GM23338 (cell line): ENCODE measurements around the gene TCP11. TPM values are rescaled to one million over a fixed set of nuclear protein-coding genes. Genes with fewer than 3 reads are reported as not detected.

Experiments used
- ATAC-seq: fragments of 200-7000 bp; cut with Tn5 transposase; 3 replicates; pipeline ENCODE4 v1.9.1; 2020
- DNase-seq: peaks from one replicate; pipeline ENCODE4 v3.0.0-alpha.2; 2015; ENCODE audit warnings: low spot score
- H2AFZ ChIP-seq: fragments of 200-600 bp; sonication (generic); 2 replicates; pipeline ENCODE4 v1.8.0; 2016; ENCODE audit warnings: antibody characterized with exemption, mild to moderate bottlenecking, moderate library complexity
- H3F3A ChIP-seq: fragments of 200-600 bp; sonication (generic); replicated peaks from 2 replicates; pipeline ENCODE4 v1.8.0; 2017; ENCODE audit warnings: antibody characterized with exemption, mixed run types, low read depth
- H3K27ac ChIP-seq: fragments of 200-600 bp; sonication (generic); 2 replicates; pipeline ENCODE4 v1.6.1; 2016; ENCODE audit warnings: low read depth
- H3K27me3 ChIP-seq: fragments of 200-600 bp; sonication (generic); 2 replicates; pipeline ENCODE4 v1.8.0; 2016; ENCODE audit warnings: mild to moderate bottlenecking, mixed run types, moderate library complexity; ENCODE audit not compliant: insufficient read depth
- H3K36me3 ChIP-seq: fragments of 200-600 bp; sonication (generic); 2 replicates; pipeline ENCODE4 v1.8.0; 2016; ENCODE audit warnings: mild to moderate bottlenecking; ENCODE audit not compliant: insufficient read depth
- H3K4me1 ChIP-seq: fragments of 200-600 bp; sonication (generic); 2 replicates; pipeline ENCODE4 v1.8.0; 2016; ENCODE audit warnings: mild to moderate bottlenecking, moderate library complexity; ENCODE audit not compliant: insufficient read depth
- H3K4me2 ChIP-seq: fragments of 200-600 bp; sonication (generic); 2 replicates; pipeline ENCODE4 v1.7.1; 2017; ENCODE audit warnings: mixed run types
- H3K4me3 ChIP-seq: fragments of 200-600 bp; sonication (generic); 2 replicates; pipeline ENCODE4 v1.6.1; 2016; ENCODE audit warnings: mixed run types
- H3K79me2 ChIP-seq: fragments of 200-600 bp; sonication (generic); replicated peaks from 2 replicates; pipeline ENCODE4 v1.8.0; 2017; ENCODE audit warnings: mild to moderate bottlenecking; ENCODE audit not compliant: insufficient read depth
- H3K9me2 ChIP-seq: fragments of 200-600 bp; sonication (generic); 2 replicates; pipeline ENCODE4 v1.8.0; 2017; ENCODE audit not compliant: insufficient read depth
- H4K20me1 ChIP-seq: fragments of 200-600 bp; sonication (generic); replicated peaks from 2 replicates; pipeline ENCODE4 v1.8.0; 2017; ENCODE audit warnings: mild to moderate bottlenecking; ENCODE audit not compliant: insufficient read depth
- H3K27ac Mint-ChIP-seq: 2 replicates; pipeline ENCODE4 v1.8.0; 2020; ENCODE audit warnings: inconsistent platforms, mild to moderate bottlenecking, moderate library complexity, mixed read lengths
- H3K27me3 Mint-ChIP-seq: 3 replicates; pipeline ENCODE4 v1.8.0; 2022; ENCODE audit warnings: low read depth, mild to moderate bottlenecking, moderate library complexity, mixed read lengths, inconsistent platforms; ENCODE audit not compliant: insufficient read depth, poor library complexity
- H3K36me3 Mint-ChIP-seq: 3 replicates; pipeline ENCODE4 v1.8.0; 2021; ENCODE audit warnings: low read depth, mild to moderate bottlenecking, inconsistent platforms, moderate library complexity, mixed read lengths
- H3K4me1 Mint-ChIP-seq: 3 replicates; pipeline ENCODE4 v1.8.0; 2020; ENCODE audit warnings: mild to moderate bottlenecking, inconsistent platforms, mixed read lengths
- H3K4me3 Mint-ChIP-seq: 3 replicates; pipeline ENCODE4 v1.8.0; 2021; ENCODE audit warnings: moderate library complexity, mild to moderate bottlenecking, inconsistent platforms, mixed read lengths
- H3K9me3 Mint-ChIP-seq: 3 replicates; pipeline ENCODE4 v1.8.0; 2020; ENCODE audit warnings: moderate library complexity, mild to moderate bottlenecking, inconsistent platforms, mixed read lengths
- CREB1 ChIP-seq: fragments of 250-450 bp; sonication (Bioruptor Pico); IDR thresholded peaks from 2 replicates; pipeline ENCODE4 v1.5.0; 2020; ENCODE audit warnings: low read depth, mild to moderate bottlenecking, moderate library complexity
- CTCF ChIP-seq, 2 experiments: fragments of 200-600 bp in 1 of 2; sonication (generic) in 1 of 2; conservative IDR thresholded peaks; 2 replicates each; pipeline versions ENCODE4 v1.5.1 to v1.6.1; 2016 to 2017; ENCODE audit warnings: antibody characterized with exemption in 2 of 2, low read depth in 2 of 2, mild to moderate bottlenecking in 2 of 2, moderate library complexity in 1 of 2
- ETS1 ChIP-seq: IDR thresholded peaks from 2 replicates; pipeline ENCODE4 v1.6.1; 2016; ENCODE audit warnings: antibody characterized with exemption
- EZH2phosphoT487 ChIP-seq: fragments of 200-600 bp; sonication (generic); IDR thresholded peaks from one replicate; pipeline ENCODE4 v1.8.1; 2018; ENCODE audit warnings: antibody characterized with exemption; ENCODE audit not compliant: unreplicated experiment
- JUNB ChIP-seq: IDR thresholded peaks from one replicate; pipeline ENCODE4 v1.6.1; 2016; ENCODE audit warnings: antibody characterized with exemption; ENCODE audit not compliant: unreplicated experiment
- POLR2AphosphoS5 ChIP-seq: IDR thresholded peaks from 2 replicates; pipeline ENCODE4 v1.6.1; 2016; ENCODE audit warnings: antibody characterized with exemption, low read depth
- REST ChIP-seq: IDR thresholded peaks from one replicate; pipeline ENCODE4 v1.6.1; 2018; ENCODE audit warnings: antibody characterized with exemption; ENCODE audit not compliant: unreplicated experiment
- ZNF331 ChIP-seq: fragments of 250-450 bp; sonication (Bioruptor Pico); IDR thresholded peaks from 2 replicates; pipeline ENCODE4 v1.5.0; 2020; ENCODE audit warnings: low read depth, mild to moderate bottlenecking, moderate library complexity
- polyA plus RNA-seq: library from polyadenylated mRNA; unstranded; fragments of >200 nt; fragmentation: Nextera tagmentation; extraction: Ambion mirVana; gene quantifications from 2 replicates; pipeline ENCODE4 v1.2.1, GENCODE V29; 2016
- total RNA-seq: library from RNA; depleted of rRNA; stranded (reverse); fragments of >200 nt; shearing (Covaris generic); gene quantifications from 2 replicates; pipeline ENCODE4 v1.2.3, GENCODE V29; 2014

Gene TCP11
- total and polyA plus RNA-seq, 2 experiments from 2014 or later = not detected

GRCh38 chr6:35161266-35161665 is 20.1 kb upstream of the TCP11 start:
- no peak overlapping the region for H3K4me3 Mint-ChIP-seq
- H3K27ac ChIP-seq = no peak overlapping the region
- H3K27ac Mint-ChIP-seq = no peak overlapping the region
- no peak overlapping the region for H2AFZ ChIP-seq
- H3K79me2 ChIP-seq = no peaks in the 10 kb centered on the region
- ATAC-seq (no peak), DNase-seq (no peak)
- H3K4me2 ChIP-seq = no peak overlapping the region
- H3K9me3 Mint-ChIP-seq = no peaks in the 10 kb centered on the region
- H3K4me3 ChIP-seq = no peak overlapping the region
- no peak for TF ChIP-seq JUNB
- no peak for TF ChIP-seq EZH2phosphoT487
- no peak for TF ChIP-seq REST
- no peak for TF ChIP-seq CREB1
- no peak for TF ChIP-seq POLR2AphosphoS5
- H4K20me1 ChIP-seq = no peaks in the 10 kb centered on the region
- no peaks in the 10 kb centered on the region for H3K36me3 ChIP-seq
- peaks cover 13% of the 10 kb centered on the region for H3K4me1 Mint-ChIP-seq
- H3K27me3 ChIP-seq = no peaks in the 10 kb centered on the region
- peaks cover 5% of the 10 kb centered on the region for H3K27me3 Mint-ChIP-seq
- H3F3A ChIP-seq = no peaks in the 10 kb centered on the region
- H3K36me3 Mint-ChIP-seq = no peaks in the 10 kb centered on the region
- H3K9me2 ChIP-seq = no peaks in the 10 kb centered on the region
- H3K4me1 ChIP-seq = no peaks in the 10 kb centered on the region

DNA sequence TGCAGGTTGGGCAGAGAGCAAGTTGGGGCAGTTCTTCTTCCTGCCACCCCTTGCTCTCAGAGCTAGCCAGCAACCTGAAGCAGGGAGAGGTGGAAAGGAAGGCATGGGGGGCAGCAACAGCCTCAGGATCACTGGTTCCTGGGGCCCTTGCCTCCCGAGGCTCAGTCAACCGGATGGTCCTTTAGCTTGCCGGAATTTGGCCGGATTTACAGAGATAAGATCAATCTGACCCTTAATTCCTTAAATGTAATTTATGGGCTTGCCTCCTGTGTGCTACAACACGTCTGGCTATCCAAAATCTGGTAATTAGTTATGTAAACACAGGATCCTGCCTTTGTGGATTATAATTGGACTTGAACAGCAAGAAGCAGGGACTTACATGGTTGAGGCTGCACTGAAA is 19.5 kb upstream of the TCP11 start:
- DNase-seq = no peak
- Mint-ChIP-seq H3K27me3 (peaks cover 5% of the 10 kb centered on the region), H3K9me3 (no peaks in the 10 kb centered on the region), H3K27ac (no peak overlapping the region), H3K4me1 (peaks cover 11% of the 10 kb centered on the region), H3K36me3 (no peaks in the 10 kb centered on the region), H3K4me3 (no peak overlapping the region)
- Histone ChIP-seq H3K27me3 (no peaks in the 10 kb centered on the region), H3K27ac (no peak overlapping the region), H3K79me2 (no peaks in the 10 kb centered on the region), H3K4me2 (no peak overlapping the region), H3F3A (no peaks in the 10 kb centered on the region), H3K4me1 (no peaks in the 10 kb centered on the region), H2AFZ (no peak overlapping the region; the same call in 1 of the 2 replicates), H4K20me1 (no peaks in the 10 kb centered on the region), H3K36me3 (no peaks in the 10 kb centered on the region), H3K9me2 (no peaks in the 10 kb centered on the region), H3K4me3 (no peak overlapping the region)
- ATAC-seq = no peak
- TF ChIP-seq JUNB = no peak
- no peak for TF ChIP-seq ZNF331 (CRISPR knock-in tag)
- no peak for TF ChIP-seq REST
- no peak for TF ChIP-seq CTCF (conservative IDR thresholded peaks at IDR 0.05; ENCODE audit: low read depth in 2 of 2)
- TF ChIP-seq ETS1 = no peak
- no peak for TF ChIP-seq EZH2phosphoT487
